ENCODE data around the gene ABCA13.

ABCA13 gene

GRCh38 chr7:48389977-48390376 is 218.7 kb downstream of the ABCA13 start:
- DNase-seq, result no peak

GRCh38 chr7:48390388-48391327 is 219.4 kb downstream of the ABCA13 start:
- no peak for DNase-seq

- DNase-seq, result no peak
Observed at GRCh38 chr7:48398191-48398590, 226.9 kb downstream of the ABCA13 start.

GRCh38 chr7:48402721-48403120 is 231.5 kb downstream of the ABCA13 start:
- no peak for DNase-seq

GRCh38 chr7:48408731-48409130 is 237.5 kb downstream of the ABCA13 start:
- DNase-seq, result no peak

- DNase-seq, result no peak
Observed at GRCh38 chr7:48411619-48412018, 240.4 kb downstream of the ABCA13 start.

GRCh38 chr7:48414011-48414732 is 242.9 kb downstream of the ABCA13 start:
- DNase-seq, result no peak

GRCh38 chr7:48416327-48416908 is 245.2 kb downstream of the ABCA13 start:
- no peak for DNase-seq

- DNase-seq, result no peak
Observed at GRCh38 chr7:48419401-48419800, 248.1 kb downstream of the ABCA13 start.

- no peak for DNase-seq
Observed at GRCh38 chr7:48420206-48420605, 248.9 kb downstream of the ABCA13 start.

- DNase-seq, result no peak
Observed at GRCh38 chr7:48421357-48421756, 250.1 kb downstream of the ABCA13 start.

GRCh38 chr7:48424731-48425130 is 253.5 kb downstream of the ABCA13 start:
- no peak for DNase-seq

GRCh38 chr7:48426331-48426965 is 255.2 kb downstream of the ABCA13 start:
- no peak for DNase-seq

GRCh38 chr7:48426966-48427555 is 255.8 kb downstream of the ABCA13 start:
- DNase-seq, result no peak

GRCh38 chr7:48427671-48428070 is 256.4 kb downstream of the ABCA13 start:
- no peak for DNase-seq

- no peak for DNase-seq
Observed at GRCh38 chr7:48428091-48428684, 256.9 kb downstream of the ABCA13 start.

GRCh38 chr7:48429117-48429516 is 257.9 kb downstream of the ABCA13 start:
- DNase-seq, result no peak

GRCh38 chr7:48438206-48438605 is 266.9 kb downstream of the ABCA13 start:
- DNase-seq, result no peak

GRCh38 chr7:48441848-48442492 is 270.7 kb downstream of the ABCA13 start:
- no peak for DNase-seq

GRCh38 chr7:48443051-48443450 is 271.8 kb downstream of the ABCA13 start:
- no peak for DNase-seq

- no peak for DNase-seq
Observed at GRCh38 chr7:48446721-48447120, 275.5 kb downstream of the ABCA13 start.

GRCh38 chr7:48452218-48452617 is 281.0 kb downstream of the ABCA13 start:
- DNase-seq, result no peak

Measured in activated CD4-positive, alpha-beta T cell treated with anti-CD3 and anti-CD28 coated beads, Interleukin-2, amount 50 U/mL, for 1 hour (primary cell).